Hepatocyte (in vitro differentiated cells): ENCODE data around the gene SRP54. TPM values are rescaled to one million over a fixed set of nuclear protein-coding genes. Genes with fewer than 3 reads are reported as not detected.
"Not testable (repeated sequence)": the region's sequence is repeated elsewhere in the genome, so short reads cannot be mapped to it uniquely, and the experiment has no call there.

Source experiments
- DNase-seq: peaks from one replicate; pipeline ENCODE4 v3.0.0-alpha.2; 2016; ENCODE audit warnings: low spot score
- H2AFZ ChIP-seq: fragments of 200-600 bp; sonication (generic); 2 replicates; pipeline ENCODE4 v1.6.0; 2016; ENCODE audit warnings: antibody characterized with exemption, mild to moderate bottlenecking
- H3K27ac ChIP-seq: fragments of 200-600 bp; sonication (generic); 2 replicates; pipeline ENCODE4 v1.5.1; 2016; ENCODE audit warnings: mild to moderate bottlenecking
- H3K27me3 ChIP-seq: fragments of 200-600 bp; sonication (generic); 2 replicates; pipeline ENCODE4 v1.6.1; 2016
- H3K36me3 ChIP-seq: fragments of 200-600 bp; sonication (generic); replicated peaks from 2 replicates; pipeline ENCODE4 v1.5.1; 2016; ENCODE audit warnings: low read depth; ENCODE audit not compliant: insufficient read depth
- H3K4me1 ChIP-seq: fragments of 200-600 bp; sonication (generic); 2 replicates; pipeline ENCODE4 v1.5.1; 2016; ENCODE audit warnings: mild to moderate bottlenecking, moderate library complexity; ENCODE audit not compliant: insufficient read depth
- H3K4me2 ChIP-seq: fragments of 200-600 bp; sonication (generic); 2 replicates; pipeline ENCODE4 v1.6.0; 2016
- H3K4me3 ChIP-seq: fragments of 200-600 bp; sonication (generic); 2 replicates; pipeline ENCODE4 v1.5.1; 2016; ENCODE audit warnings: mild to moderate bottlenecking
- H3K79me2 ChIP-seq: fragments of 200-600 bp; sonication (generic); 2 replicates; pipeline ENCODE4 v1.6.0; 2017; ENCODE audit warnings: mild to moderate bottlenecking
- H3K9me2 ChIP-seq: fragments of 200-600 bp; sonication (generic); replicated peaks from 2 replicates; pipeline ENCODE4 v1.6.0; 2017; ENCODE audit warnings: mild to moderate bottlenecking; ENCODE audit not compliant: insufficient read depth
- H3K9me3 ChIP-seq: fragments of 200-600 bp; sonication (generic); 2 replicates; pipeline ENCODE4 v1.5.1; 2016; ENCODE audit warnings: low read depth, mild to moderate bottlenecking
- H4K20me1 ChIP-seq: fragments of 200-600 bp; sonication (generic); 2 replicates; pipeline ENCODE4 v1.6.0; 2016; ENCODE audit warnings: mild to moderate bottlenecking; ENCODE audit not compliant: insufficient read depth, poor library complexity, severe bottlenecking
- EZH2 ChIP-seq: fragments of 200-600 bp; sonication (generic); IDR thresholded peaks from 2 replicates; pipeline ENCODE4 v1.6.1; 2016; ENCODE audit warnings: antibody characterized with exemption, mild to moderate bottlenecking, borderline replicate concordance
- EZH2phosphoT487 ChIP-seq: fragments of 200-600 bp; sonication (generic); IDR thresholded peaks from one replicate; pipeline ENCODE4 v1.6.1; 2018; ENCODE audit warnings: antibody characterized with exemption, mild to moderate bottlenecking, low read depth, moderate library complexity; ENCODE audit not compliant: unreplicated experiment, severe bottlenecking
- WGBS: methylation state at CpG from one replicate; pipeline ENCODE4 v1.1.6; 2016; ENCODE audit warnings: low lambda C conversion rate; ENCODE audit errors: missing lambda C conversion rate; 5-methylcytosine and 5-hydroxymethylcytosine counted together
- polyA plus RNA-seq: library from polyadenylated mRNA; unstranded; fragments of >200 nt; fragmentation: Nextera tagmentation; extraction: Ambion mirVana; gene quantifications from 2 replicates; pipeline ENCODE4 v1.2.1, GENCODE V29; 2016
- total RNA-seq: library from RNA; depleted of rRNA; stranded (reverse); fragments of >200 nt; gene quantifications from 2 replicates; pipeline ENCODE4 v1.2.3, GENCODE V29; 2014
- TF ChIP-seq, protein P1 (sequence below): fragments of 200-600 bp; sonication (generic); IDR thresholded peaks from 2 replicates; pipeline ENCODE4 v1.5.1; 2016; ENCODE audit warnings: antibody characterized with exemption, mild to moderate bottlenecking; ENCODE audit not compliant: poor library complexity

SRP54 gene
- total and polyA plus RNA-seq, 2 experiments from 2014 or later: 63.1 to 96.2 TPM

- Histone ChIP-seq H3K9me2 (no peaks in the 10 kb centered on the region), H3K36me3 (no peaks in the 10 kb centered on the region), H3K79me2 (no peaks in the 10 kb centered on the region), H3K4me2 (no peak overlapping the region), H3K4me3 (no peak overlapping the region), H3K4me1 (no peaks in the 10 kb centered on the region), H4K20me1 (no peaks in the 10 kb centered on the region), H3K9me3 (no peaks in the 10 kb centered on the region), H3K27me3 (no peaks in the 10 kb centered on the region), H2AFZ (no peak overlapping the region), H3K27ac (no peak overlapping the region)
- TF ChIP-seq, protein P1, sequence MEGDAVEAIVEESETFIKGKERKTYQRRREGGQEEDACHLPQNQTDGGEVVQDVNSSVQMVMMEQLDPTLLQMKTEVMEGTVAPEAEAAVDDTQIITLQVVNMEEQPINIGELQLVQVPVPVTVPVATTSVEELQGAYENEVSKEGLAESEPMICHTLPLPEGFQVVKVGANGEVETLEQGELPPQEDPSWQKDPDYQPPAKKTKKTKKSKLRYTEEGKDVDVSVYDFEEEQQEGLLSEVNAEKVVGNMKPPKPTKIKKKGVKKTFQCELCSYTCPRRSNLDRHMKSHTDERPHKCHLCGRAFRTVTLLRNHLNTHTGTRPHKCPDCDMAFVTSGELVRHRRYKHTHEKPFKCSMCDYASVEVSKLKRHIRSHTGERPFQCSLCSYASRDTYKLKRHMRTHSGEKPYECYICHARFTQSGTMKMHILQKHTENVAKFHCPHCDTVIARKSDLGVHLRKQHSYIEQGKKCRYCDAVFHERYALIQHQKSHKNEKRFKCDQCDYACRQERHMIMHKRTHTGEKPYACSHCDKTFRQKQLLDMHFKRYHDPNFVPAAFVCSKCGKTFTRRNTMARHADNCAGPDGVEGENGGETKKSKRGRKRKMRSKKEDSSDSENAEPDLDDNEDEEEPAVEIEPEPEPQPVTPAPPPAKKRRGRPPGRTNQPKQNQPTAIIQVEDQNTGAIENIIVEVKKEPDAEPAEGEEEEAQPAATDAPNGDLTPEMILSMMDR: no peak
- no peak for TF ChIP-seq EZH2
- DNase-seq: no peak
- 90% methylated on average over 1 of the region's 1 CpG for WGBS
These were observed 36.1 kb upstream of the SRP54 start for GRCh38 chr14:34946699-34947098.

GRCh38 chr14:34951286-34951685 is 31.5 kb upstream of the SRP54 start:
- TF ChIP-seq, protein P1: no peak
- TF ChIP-seq EZH2 (no peak), EZH2phosphoT487 (no peak)
- Histone ChIP-seq H3K4me3 (no peak overlapping the region), H2AFZ (no peak overlapping the region), H3K9me2 (no peaks in the 10 kb centered on the region), H3K9me3 (no peaks in the 10 kb centered on the region), H3K27ac (no peak overlapping the region), H4K20me1 (no peaks in the 10 kb centered on the region), H3K27me3 (no peaks in the 10 kb centered on the region), H3K4me1 (no peaks in the 10 kb centered on the region), H3K4me2 (no peak overlapping the region), H3K36me3 (no peaks in the 10 kb centered on the region), H3K79me2 (no peaks in the 10 kb centered on the region)
- no peak for DNase-seq
- 100% methylated on average over 1 of the region's 1 CpG for WGBS

DNA sequence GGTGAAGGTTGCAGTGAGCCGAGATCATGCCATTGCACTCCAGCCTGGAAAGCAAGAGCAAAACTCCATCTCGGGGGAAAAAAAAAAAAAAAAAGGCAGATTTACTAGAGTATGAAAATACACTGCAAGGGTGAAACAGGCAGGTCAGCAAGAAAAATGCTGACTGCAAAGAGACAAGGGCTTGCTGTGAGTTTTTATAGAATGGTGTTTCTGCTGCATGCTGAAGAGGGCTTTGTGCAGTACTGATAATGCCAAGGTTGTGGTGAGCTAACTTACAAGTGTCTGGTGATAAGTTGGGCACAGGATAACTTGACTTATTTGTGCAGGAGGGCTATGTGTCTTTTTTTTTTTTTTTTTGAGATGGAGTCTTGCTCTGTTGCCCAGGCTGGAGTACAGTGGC is 25.9 kb upstream of the SRP54 start:
- no peaks in the 10 kb centered on the region for H3K27me3 ChIP-seq
- peaks cover 3% of the 10 kb centered on the region for H3K4me1 ChIP-seq
- no peaks in the 10 kb centered on the region for H3K79me2 ChIP-seq
- no peak overlapping the region for H2AFZ ChIP-seq
- no peaks in the 10 kb centered on the region for H3K9me2 ChIP-seq
- TF ChIP-seq, protein P1: no peak
- TF ChIP-seq EZH2: no peak
- TF ChIP-seq EZH2phosphoT487: no peak
- H3K4me2 ChIP-seq: no peak overlapping the region
- H3K36me3 ChIP-seq: no peaks in the 10 kb centered on the region
- no peaks in the 10 kb centered on the region for H4K20me1 ChIP-seq
- H3K4me3 ChIP-seq: no peak overlapping the region
- WGBS: 100% methylated on average over 2 of the region's 2 CpGs
- H3K9me3 ChIP-seq: no peaks in the 10 kb centered on the region
- DNase-seq: no peak
- H3K27ac ChIP-seq: no peak overlapping the region

- TF ChIP-seq, protein P1: no peak
- TF ChIP-seq EZH2phosphoT487: no peak
- TF ChIP-seq EZH2: no peak
- Histone ChIP-seq H3K79me2 (no peaks in the 10 kb centered on the region), H3K4me1 (peaks cover 3% of the 10 kb centered on the region), H3K27me3 (no peaks in the 10 kb centered on the region), H2AFZ (no peak overlapping the region), H3K9me3 (no peaks in the 10 kb centered on the region), H3K4me2 (no peak overlapping the region), H3K9me2 (no peaks in the 10 kb centered on the region), H3K27ac (no peak overlapping the region), H3K36me3 (no peaks in the 10 kb centered on the region), H3K4me3 (no peak overlapping the region), H4K20me1 (no peaks in the 10 kb centered on the region)
- WGBS: 97% methylated on average over 5 of the region's 5 CpGs
- no peak for DNase-seq
These were observed 25.0 kb upstream of the SRP54 start for GRCh38 chr14:34957771-34958286.

- H3K27me3 ChIP-seq, H3K79me2 ChIP-seq, DNase-seq, H3K4me1 ChIP-seq, H3K9me2 ChIP-seq, H3K4me2 ChIP-seq, H3K36me3 ChIP-seq, H2AFZ ChIP-seq, H3K4me3 ChIP-seq, H3K9me3 ChIP-seq, H4K20me1 ChIP-seq, H3K27ac ChIP-seq: not testable (repeated sequence)
- WGBS: 92% methylated on average over 5 of the region's 5 CpGs
These were observed 20.7 kb upstream of the SRP54 start for GRCh38 chr14:34962106-34962505.
